ENCODE data around the gene ATXN2.

DNA sequence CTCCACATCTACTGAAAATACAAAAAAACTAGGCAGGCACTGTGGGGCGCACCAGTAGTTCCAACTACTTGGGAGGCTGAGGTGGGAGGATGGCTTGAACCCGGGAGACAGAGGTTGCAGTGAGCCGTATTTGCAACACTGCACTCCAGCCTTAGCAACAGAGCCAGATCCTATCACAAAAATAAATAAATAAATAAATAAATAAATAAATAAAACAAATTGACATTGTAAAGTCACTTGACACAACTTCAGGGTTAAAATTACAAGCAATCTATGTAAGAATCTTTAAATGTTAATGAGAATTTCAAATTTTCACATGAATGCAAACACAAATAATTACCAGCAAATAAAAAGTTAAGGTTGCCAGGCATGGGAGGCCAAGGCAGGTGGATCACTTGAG lies 11.1 kb downstream of the ATXN2 start:
- no peak for TF ChIP-seq ZFP30 (CRISPR knock-in tag; IDR thresholded peaks at IDR 0.05)
- TF ChIP-seq, protein P1, sequence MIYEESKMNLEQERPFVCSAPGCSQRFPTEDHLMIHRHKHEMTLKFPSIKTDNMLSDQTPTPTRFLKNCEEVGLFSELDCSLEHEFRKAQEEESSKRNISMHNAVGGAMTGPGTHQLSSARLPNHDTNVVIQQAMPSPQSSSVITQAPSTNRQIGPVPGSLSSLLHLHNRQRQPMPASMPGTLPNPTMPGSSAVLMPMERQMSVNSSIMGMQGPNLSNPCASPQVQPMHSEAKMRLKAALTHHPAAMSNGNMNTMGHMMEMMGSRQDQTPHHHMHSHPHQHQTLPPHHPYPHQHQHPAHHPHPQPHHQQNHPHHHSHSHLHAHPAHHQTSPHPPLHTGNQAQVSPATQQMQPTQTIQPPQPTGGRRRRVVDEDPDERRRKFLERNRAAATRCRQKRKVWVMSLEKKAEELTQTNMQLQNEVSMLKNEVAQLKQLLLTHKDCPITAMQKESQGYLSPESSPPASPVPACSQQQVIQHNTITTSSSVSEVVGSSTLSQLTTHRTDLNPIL (CRISPR knock-in tag; IDR thresholded peaks at IDR 0.05; ENCODE audit: low read depth): no peak
- TF ChIP-seq ZNF565 (CRISPR knock-in tag; conservative IDR thresholded peaks at IDR 0.05; ENCODE audit: low read depth): no peak
- no peak for TF ChIP-seq RARB (CRISPR knock-in tag; IDR thresholded peaks at IDR 0.05)
